Measurements from ENCODE around the gene FTSJ3.
A peak's percentile ranks its signal among the peaks of the same experiment; 100 is the strongest.
"Not testable (repeated sequence)": the region's sequence is repeated elsewhere in the genome, so short reads cannot be mapped to it uniquely, and the experiment has no call there.

Gene FTSJ3, protein sequence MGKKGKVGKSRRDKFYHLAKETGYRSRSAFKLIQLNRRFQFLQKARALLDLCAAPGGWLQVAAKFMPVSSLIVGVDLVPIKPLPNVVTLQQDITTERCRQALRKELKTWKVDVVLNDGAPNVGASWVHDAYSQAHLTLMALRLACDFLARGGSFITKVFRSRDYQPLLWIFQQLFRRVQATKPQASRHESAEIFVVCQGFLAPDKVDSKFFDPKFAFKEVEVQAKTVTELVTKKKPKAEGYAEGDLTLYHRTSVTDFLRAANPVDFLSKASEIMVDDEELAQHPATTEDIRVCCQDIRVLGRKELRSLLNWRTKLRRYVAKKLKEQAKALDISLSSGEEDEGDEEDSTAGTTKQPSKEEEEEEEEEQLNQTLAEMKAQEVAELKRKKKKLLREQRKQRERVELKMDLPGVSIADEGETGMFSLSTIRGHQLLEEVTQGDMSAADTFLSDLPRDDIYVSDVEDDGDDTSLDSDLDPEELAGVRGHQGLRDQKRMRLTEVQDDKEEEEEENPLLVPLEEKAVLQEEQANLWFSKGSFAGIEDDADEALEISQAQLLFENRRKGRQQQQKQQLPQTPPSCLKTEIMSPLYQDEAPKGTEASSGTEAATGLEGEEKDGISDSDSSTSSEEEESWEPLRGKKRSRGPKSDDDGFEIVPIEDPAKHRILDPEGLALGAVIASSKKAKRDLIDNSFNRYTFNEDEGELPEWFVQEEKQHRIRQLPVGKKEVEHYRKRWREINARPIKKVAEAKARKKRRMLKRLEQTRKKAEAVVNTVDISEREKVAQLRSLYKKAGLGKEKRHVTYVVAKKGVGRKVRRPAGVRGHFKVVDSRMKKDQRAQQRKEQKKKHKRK

DNA sequence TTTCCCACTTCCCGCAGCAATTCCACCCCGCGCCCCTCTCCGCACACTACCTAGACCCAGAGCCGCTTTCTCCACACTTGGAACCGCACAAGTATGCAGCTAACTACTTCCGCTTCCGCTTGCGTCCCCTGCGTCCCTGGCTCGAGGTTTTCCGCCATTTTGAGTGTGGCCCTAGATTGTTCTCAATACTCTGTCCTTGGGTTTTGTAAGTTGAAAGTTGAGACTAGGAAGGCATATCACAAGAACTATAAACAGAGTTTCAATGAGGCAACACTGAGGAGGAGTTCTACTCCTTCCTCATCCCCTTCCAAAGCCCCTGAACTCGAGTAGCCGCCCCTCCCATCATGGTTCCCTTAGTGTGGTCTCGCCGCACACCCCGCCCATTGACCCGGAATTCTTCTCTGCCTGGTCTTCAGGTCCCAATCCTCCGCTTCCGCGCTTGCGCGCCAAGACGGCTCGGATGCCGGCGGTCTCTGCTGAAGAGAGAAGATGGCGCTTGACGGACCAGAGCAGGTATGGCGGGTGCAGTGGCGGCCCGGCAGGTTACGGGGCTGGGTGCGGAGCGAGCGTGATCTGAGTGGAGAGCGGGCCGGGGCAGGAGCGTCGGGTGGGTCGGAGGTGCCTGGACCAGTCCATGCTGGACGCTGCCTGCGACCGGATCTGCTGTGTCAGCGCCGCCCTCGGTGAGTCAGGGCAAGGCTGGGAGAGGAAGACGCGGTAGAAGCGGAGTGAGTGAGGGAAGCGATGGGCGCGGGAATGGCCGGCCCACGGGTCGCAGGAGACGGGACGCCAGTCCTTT is at the start of gene FTSJ3, which contains the start of gene PSMC5:
Gene FTSJ3, minus strand, starts transcription at position 662 of the 799 bp plus-strand sequence. CDS start 761 bp downstream, outside the sequence.
Gene PSMC5, plus strand, starts transcription at position 430 of the 799 bp plus-strand sequence. Its CDS starts 60 bp downstream, at position 490.
- DNase-seq = peak; percentile 95

DNA sequence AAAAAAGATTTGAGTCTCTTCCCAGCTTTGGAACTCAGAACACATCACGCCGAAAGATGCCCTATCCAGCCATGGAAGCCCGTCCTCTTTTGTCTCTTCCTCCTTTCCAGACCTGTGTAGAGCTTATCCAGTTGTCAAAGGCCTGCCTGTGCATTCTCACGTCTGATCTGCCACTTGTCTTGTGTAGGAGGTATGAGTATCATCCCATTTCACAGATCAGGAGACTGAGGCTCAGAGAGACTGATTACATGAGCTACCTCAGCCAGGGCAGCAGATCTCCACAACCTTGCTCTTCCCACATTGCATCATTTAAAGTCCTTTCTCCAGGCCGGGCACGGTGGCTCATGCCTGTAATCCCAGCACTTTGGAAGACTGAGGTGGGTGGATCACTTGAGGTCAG is 47.2 kb upstream of the FTSJ3 start:
- DNase-seq = not testable (repeated sequence)

DNA sequence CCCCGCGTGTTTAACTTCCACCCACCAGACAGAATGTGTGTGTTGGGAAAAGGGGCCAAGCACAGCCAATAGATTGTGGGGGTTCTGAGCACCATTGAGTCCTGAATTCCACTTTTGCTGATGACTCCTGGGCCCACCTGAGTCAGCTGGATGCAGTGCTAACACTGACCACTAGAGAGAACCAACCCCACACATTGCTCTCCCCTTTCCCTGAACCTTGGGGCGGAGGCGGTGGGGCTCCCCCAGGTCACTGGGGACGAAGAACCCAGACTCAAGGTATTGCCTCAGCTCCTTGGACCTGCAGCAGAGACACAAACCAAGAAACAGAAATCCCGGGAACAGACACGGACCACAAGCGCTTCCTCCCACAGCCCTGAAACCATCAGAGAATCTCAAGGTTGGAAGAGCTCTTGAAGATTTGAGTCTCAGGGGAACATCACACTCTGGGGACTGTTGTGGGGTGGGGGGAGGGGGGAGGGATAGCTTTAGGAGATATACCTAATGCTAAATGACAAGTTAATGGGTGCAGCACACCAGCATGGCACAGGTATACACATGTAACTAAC is 46.7 kb upstream of the FTSJ3 start:
- not testable (repeated sequence) for DNase-seq

DNA sequence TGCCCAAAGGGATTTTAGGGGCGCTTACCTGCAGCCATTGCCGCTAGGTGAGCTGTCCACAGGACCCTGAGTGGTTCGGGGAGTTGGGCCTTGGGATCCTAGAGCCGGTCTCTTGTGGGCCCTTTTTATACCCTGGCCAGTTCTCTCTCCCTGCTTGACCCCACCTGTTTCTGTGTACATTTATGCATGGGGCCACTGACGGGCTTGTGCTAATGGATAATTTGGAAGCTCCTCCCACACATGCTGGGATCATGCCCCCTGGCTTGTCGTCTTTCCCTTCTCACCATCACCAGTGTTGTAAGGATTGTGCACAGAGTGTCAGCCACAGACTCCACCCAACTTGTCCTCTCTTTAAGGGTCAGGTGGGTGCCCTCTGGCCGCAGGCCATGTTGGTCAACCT is 46.1 kb upstream of the FTSJ3 start, which contains the start of gene CSH2:
Gene CSH2, minus strand, starts transcription at position 101 of the 400 bp plus-strand sequence. Its CDS starts 63 bp downstream, at position 38.
- not testable (repeated sequence) for DNase-seq

DNA sequence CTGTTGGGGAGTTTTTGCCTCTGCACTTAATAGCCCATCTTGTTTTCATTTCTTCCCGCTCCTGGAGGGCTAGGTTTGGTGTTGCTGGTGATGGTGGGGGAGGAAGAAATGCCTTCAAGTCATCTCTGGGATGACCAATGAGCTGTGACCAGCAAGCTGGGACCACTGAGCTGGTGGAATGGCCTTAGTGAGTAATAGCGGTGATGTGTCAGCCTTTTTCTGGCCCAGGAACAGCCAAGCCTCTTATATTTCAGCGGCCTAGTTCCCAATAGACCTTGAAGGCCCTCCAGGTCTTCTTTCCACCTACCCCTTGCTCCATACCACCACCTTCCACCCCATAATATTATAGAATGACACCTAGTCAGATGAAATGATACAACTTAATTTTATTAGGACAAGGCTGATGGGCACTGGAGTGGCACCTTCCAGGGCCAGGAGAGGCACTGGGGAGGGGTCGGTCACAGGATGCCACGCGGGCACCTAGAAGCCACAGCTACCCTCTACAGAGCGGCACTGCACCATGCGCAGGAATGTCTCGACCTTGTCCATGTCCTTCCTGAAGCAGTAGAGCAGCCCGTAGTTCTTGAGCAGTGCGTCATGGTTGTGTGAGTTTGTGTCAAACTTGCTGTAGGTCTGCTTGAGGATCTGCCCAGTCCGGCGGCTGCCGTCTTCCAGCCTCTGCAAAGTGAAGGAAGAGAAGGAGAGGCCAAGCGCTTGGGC is 44.3 kb upstream of the FTSJ3 start:
- DNase-seq = not testable (repeated sequence)

DNA sequence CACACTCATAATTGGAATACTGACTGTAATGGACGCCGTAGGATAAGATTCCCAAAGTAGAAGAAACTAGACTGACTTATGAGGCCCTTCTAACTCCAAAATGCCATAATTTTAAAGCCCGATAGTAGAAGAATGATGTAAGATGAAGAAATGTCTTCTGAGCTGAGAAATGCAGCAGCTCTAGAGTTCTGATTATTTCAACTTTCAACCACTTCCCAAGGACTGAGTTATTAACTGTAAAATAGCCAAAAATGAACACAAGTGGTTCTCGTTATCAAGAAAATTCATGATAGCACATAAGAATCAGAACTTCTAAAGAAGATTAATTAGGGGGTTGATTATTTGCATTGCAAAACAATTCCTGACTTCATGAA is 42.8 kb upstream of the FTSJ3 start:
- DNase-seq = not testable (repeated sequence)

DNA sequence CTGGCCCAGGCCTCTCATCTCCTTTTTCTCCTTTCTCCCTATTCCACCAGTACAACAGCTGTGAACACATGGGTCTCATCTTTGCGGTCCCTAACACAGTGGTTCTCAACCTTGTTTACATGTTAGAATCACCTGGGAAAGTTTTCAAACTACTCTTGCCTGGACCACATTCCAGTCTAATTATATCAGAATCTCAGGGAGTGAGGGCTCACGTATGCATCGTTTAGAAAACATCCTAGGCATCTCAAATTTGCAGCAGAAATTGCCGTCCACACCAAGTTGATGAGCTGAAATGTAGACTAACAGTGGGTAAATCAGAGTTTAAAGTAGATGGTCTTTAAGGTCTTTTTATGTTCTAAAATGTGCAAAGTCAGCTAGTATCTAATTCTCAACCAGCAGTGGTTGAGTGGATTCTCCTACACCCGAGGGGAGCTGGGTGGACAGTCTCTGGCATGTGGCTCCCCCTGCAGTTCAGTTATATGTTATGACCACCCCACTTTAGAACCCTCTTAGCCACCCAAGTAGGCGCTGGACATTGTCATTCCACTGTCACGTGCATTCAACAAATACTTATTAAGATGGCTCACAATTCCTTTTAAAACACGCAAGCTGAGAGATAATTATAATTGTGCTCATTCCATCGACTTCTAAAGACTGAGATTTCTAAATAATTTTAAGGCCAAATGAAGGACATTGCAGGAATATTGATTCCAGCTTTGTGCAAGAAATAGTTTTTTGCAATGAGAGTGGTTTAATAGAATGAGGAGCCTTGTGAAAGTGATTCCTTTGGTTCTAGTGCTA is 42.2 kb upstream of the FTSJ3 start:
- not testable (repeated sequence) for DNase-seq

DNA sequence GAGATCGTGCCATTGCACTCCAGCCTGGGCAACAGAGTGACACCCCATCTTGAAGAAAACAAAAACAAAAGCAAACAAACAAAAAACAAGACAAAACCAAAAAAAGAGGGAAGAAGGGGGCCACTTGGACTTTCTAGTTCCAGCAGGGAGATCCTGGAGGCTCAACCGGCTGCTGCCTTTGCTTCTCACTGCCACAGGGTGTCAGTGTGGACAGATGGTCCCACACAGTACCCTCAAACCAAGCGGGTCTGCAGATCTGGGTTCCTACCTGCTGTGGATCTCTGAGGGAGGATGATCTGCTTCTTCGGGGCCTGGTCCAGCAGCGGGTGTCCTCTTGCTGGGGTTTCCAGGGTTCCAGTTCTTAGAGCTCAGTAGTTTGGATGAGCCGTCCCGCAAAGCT is 39.2 kb upstream of the FTSJ3 start:
- DNase-seq = not testable (repeated sequence)

DNA sequence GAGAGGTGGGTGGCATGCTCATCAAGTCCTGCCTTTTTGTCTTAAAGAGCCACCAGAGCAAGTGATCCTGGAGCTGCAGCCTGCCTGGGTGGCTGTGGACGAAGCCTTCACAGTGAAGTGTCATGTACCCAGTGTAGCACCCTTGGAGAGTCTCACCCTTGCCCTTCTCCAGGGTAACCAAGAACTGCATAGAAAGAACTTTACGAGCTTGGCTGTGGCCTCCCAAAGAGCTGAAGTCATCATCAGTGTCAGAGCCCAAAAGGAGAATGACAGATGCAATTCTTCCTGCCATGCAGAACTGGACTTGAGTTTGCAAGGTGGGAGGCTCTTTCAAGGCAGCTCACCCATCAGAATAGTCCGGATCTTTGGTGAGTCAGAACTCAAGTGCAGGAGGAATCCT is 31.8 kb upstream of the FTSJ3 start:
- no peak for DNase-seq

DNA sequence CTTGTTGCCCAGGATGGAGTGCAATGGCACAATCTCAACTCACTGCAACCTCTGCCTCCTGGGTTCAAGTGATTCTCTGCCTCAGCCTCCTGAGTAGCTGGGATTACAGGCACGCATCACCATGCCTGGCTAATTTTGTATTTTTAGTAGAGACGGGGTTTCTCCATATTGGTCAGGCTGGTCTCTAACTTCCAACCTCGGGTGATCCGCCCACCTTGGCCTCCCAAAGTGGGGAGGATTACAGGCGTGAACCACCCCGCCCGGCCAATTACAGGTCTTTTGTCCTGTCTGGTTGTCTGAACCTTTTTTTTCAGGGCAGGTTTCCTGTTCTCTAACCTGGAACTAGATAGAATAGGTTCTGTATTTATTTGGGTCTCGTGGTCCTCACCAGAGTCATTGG is 29.0 kb upstream of the FTSJ3 start:
- not testable (repeated sequence) for DNase-seq

DNA sequence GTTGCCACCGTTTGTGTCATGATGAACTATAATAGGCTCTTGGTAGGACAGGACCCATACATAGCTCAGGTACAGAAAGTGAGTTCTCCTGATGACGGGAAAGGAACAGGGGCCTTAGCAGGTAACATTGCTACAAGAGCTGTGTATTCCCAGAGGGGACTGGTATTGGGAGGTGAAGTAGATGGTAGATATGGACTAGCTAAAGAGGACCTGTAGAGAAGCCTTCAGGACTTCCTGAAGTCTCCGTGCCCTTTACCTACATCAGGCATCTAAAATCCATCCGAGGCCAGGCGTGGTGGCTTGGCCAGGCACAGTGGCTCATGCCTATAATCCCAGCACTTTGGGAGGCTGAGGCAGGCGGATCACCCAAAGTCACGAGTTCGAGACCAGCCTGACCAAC is 27.7 kb upstream of the FTSJ3 start:
- DNase-seq = no peak

DNA sequence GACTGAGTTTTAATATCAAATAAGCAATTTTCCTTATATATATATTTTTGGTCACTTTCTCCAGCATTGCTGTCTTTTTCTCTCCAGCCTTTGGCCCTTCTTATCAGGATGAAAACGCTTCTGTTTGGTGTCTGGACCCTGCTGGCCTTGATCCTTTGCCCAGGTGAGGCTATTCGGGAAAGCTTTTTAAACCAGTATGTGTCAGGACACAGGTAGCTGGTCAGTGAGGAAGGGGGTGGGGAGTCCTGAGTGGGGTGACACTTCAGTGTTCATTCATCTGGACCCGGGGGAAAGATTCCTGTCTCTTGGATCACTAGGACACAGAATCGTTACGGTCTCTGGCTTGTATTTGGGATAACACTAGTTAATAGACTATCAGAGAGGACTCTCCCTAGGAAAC is 27.2 kb upstream of the FTSJ3 start:
- no peak for DNase-seq

DNA sequence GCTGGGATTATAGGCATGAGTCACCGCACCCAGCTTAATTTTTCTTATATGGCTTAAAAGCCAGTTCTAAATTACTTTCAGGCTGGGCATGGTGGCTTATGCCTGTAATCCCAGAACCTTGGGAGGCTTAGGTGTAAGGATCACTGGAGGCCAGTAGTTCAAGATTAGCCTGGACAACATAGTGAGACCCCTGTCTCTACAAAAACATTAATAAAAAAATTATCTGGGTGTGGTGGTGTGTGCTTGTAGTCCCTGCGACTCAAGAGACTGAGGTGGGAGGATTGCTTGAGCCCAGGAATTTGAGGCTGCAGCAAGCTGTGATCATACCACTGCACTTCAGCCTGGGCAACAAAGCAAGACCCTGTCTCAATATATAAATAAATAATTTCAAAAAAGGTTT is 25.8 kb upstream of the FTSJ3 start:
- DNase-seq = no peak

DNA sequence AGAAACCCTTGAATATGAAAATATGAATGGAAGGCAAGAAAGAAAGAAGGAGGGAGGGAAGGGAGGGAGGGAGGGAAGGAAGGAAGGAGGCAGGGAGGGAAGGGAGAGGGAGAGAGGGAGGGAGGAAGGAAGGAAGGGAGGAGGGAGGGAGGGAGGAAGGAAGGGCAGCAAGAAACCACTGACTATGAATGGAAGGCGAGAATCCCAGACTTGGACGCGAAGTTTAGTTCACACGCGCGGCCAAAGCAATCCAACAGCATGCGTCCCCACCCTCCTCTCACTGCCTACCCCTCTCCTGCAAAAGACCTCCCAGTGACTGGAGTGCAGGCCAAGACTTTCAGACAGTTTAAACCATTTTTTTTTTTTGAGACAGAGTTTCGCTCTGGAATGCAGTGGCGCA is 22.9 kb upstream of the FTSJ3 start:
- DNase-seq = no peak

DNA sequence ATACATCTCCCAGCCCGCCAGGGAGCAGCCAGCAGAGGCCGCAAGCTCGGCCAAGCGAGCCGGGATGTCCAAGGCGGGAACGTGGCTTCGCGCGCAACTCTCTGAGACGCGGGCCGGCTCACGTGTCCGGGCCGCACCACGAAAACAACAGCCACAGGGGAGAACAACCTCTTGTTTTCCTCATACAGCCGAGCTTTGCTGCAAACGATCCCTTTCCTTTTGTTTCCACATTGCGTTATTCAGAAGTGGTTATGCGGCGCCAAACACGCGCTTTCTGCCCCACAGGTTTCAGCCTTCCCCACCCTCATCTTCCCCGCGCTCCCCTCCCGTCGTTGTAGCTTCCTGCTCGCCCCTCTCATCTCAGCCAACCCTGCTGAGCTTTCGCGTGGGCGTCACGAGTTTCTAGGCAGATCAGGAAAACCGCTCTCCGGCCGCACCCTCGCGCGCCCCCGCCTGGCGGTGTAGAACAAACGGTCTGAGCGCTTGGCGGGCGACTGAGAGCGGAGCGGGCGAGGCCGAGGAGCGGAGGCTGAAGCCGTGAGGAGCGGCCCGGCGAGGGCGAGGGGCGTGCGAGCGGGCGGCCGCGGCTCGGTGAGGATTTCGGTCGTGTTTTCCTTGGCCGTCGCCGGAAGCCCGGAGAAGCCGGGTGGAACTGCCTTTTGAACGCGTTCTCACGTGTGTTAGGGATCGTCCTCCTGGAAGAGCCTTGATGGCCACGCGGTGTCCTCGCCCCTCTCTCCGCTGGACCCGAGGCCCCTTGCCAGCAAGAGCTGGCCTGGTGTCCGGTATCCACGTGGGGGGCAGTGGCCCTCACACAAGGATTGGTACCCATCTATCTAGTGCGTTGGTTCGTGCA is 21.6 kb upstream of the FTSJ3 start:
- DNase-seq = peak; percentile 91

DNA sequence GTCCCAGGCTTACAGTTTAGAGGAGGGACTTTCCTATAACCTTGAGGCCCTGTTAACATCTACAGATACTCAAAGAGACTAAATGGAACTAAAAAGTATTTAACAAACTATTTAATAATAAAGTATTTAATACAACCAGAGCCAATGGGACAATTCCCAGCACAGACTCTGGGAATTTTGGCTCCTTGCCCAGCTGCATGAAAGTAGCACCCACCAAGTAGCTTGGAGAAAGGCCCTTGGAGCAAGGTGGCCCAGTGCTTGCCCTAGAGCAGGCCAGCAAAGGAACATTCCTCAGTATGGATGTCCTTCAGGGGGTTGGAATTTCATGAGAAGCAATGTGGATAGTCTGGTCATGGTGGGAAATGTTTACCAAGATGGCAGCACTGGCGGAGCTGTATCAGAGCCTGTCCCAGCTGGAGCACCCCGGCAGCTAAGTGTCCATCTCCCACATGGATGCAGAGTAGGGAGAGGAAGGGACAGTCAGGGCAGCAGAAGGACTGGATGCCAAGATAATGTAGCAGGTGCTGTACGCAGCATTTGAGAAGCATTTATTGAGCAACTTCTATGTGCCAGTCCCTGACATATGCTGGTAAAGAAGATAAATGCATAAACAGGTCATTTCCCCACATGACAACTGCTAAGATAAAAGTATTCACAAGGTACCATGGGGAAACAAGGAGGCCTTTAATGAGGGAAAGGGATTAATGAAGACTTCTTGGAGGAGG is 20.2 kb upstream of the FTSJ3 start:
- DNase-seq = no peak

DNA sequence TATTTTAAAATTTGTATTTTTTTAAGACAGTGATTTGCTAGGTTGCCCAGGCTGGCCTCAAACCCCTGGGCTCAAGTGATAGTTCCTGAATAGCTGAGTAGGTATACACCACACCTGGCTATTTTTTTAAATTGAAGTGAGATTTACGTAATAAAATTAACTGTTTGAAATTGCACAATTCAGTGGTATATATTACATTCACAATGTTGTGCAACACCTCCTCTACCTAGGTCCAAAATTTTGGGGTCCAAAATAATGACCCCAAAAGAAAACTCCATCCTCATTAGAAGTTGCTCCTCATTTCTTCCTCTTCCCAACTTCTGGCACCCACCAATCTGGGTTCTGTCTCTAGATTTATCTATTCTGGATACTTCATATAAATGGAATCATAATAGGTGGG is 18.0 kb upstream of the FTSJ3 start:
- DNase-seq = no peak

DNA sequence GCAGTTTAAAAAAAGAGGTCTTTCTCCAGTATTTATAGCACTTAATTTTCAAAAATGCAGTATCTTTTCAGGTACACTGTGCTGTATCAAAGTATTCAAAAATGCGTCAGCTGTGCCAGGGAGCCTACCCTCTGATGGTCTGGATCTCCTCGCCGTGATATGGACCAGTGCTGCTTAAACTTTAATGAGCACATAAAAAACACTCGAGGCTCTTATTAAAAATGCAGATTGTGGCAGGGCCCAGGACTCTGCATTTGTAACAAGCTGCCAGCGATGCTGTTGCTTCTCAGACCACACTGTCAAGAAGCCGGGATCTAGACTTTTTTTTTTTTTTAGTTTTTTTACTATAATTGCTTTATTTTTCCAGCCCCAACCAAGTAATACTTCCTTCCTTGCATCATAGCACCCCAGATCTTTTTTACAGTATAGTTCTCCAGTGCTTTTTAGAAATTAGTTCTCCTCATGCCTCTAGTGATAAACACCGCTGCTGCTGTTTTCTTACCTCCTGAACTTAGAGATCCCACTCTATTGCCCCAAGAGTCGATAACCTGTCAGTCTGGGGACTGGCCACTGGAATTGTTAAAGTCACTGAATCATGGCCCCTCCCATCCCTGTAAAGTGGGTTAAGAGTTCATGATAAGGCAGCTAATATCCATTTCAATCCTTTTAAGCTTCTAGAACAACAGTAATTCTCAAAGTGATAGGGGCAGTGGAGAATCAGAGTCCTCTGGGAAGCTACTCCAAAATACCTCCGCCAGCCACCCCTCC is 16.6 kb upstream of the FTSJ3 start:
- no peak for DNase-seq
